Smooth muscle cell (in vitro differentiated cells): ENCODE measurements around the gene RNF144B. TPM values are rescaled to one million over a fixed set of nuclear protein-coding genes. Genes with fewer than 3 reads are reported as not detected.

Experiments
- DNase-seq: peaks from one replicate; lab custom pipeline; 2025; ENCODE audit not compliant: unreplicated experiment; lab: John Stamatoyannopoulos, UW
- H2AFZ ChIP-seq: fragments of 200-600 bp; sonication (generic); 2 replicates; pipeline ENCODE4 v1.6.0; 2016; ENCODE audit warnings: antibody characterized with exemption, low read depth, mild to moderate bottlenecking
- H3F3A ChIP-seq: fragments of 200-600 bp; sonication (generic); 2 replicates; pipeline ENCODE4 v1.6.0; 2017; ENCODE audit warnings: antibody characterized with exemption, low read depth
- H3K27ac ChIP-seq: fragments of 200-600 bp; sonication (generic); 2 replicates; pipeline ENCODE4 v1.5.1; 2016; ENCODE audit warnings: low read depth, mild to moderate bottlenecking
- H3K27me3 ChIP-seq: fragments of 200-600 bp; sonication (generic); 2 replicates; pipeline ENCODE4 v1.6.1; 2016; ENCODE audit warnings: low read depth, mild to moderate bottlenecking
- H3K36me3 ChIP-seq: fragments of 200-600 bp; sonication (generic); 2 replicates; pipeline ENCODE4 v1.5.1; 2016; ENCODE audit warnings: low read depth
- H3K4me1 ChIP-seq: fragments of 200-600 bp; sonication (generic); 2 replicates; pipeline ENCODE4 v1.5.1; 2016; ENCODE audit warnings: low read depth
- H3K4me2 ChIP-seq: fragments of 200-600 bp; sonication (generic); 2 replicates; pipeline ENCODE4 v1.6.0; 2016; ENCODE audit warnings: mild to moderate bottlenecking
- H3K4me3 ChIP-seq: fragments of 200-600 bp; sonication (generic); 2 replicates; pipeline ENCODE4 v1.5.1; 2016; ENCODE audit warnings: mild to moderate bottlenecking
- H3K79me2 ChIP-seq: fragments of 200-600 bp; sonication (generic); 2 replicates; pipeline ENCODE4 v1.6.0; 2016; ENCODE audit warnings: low read depth, mild to moderate bottlenecking
- H3K9ac ChIP-seq: fragments of 200-600 bp; sonication (generic); 2 replicates; pipeline ENCODE4 v1.6.0; 2016; ENCODE audit warnings: low read depth
- H3K9me3 ChIP-seq: fragments of 200-600 bp; sonication (generic); replicated peaks from 2 replicates; pipeline ENCODE4 v1.5.1; 2016; ENCODE audit warnings: low read depth
- H4K20me1 ChIP-seq: fragments of 200-600 bp; sonication (generic); 2 replicates; pipeline ENCODE4 v1.6.0; 2016; ENCODE audit warnings: low read depth
- WGBS: methylation state at CpG from one replicate; pipeline ENCODE4 v1.1.7; 2016; ENCODE audit warnings: low lambda C conversion rate; 5-methylcytosine and 5-hydroxymethylcytosine counted together
- polyA plus RNA-seq: library from polyadenylated mRNA; unstranded; fragments of >200 nt; fragmentation: Nextera tagmentation; extraction: Ambion mirVana; gene quantifications from 2 replicates; pipeline ENCODE4 v1.2.1, GENCODE V29; 2016
- total RNA-seq: library from RNA; depleted of rRNA; stranded (reverse); fragments of >200 nt; gene quantifications from 2 replicates; pipeline ENCODE4 v1.2.3, GENCODE V29; 2014
- TF ChIP-seq, protein P1 (sequence below): fragments of 200-600 bp; sonication (generic); IDR thresholded peaks from 2 replicates; pipeline ENCODE4 v1.5.1; 2017; ENCODE audit warnings: borderline replicate concordance, mild to moderate bottlenecking, antibody characterized with exemption; ENCODE audit not compliant: insufficient read depth, poor library complexity, severe bottlenecking

The RNF144B gene
- total and polyA plus RNA-seq, 2 experiments from 2014 or later: 3.4 to 10.9 TPM

GRCh38 chr6:18380158-18380836 is 6.9 kb upstream of the RNF144B start:
- Histone ChIP-seq H4K20me1 (no peaks in the 10 kb centered on the region), H3F3A (no peaks in the 10 kb centered on the region), H3K9me3 (no peaks in the 10 kb centered on the region), H3K4me2 (no peak overlapping the region), H3K79me2 (no peaks in the 10 kb centered on the region), H3K27ac (no peak overlapping the region), H3K9ac (no peak overlapping the region), H2AFZ (no peak overlapping the region), H3K4me3 (no peak overlapping the region), H3K27me3 (no peaks in the 10 kb centered on the region), H3K4me1 (no peaks in the 10 kb centered on the region), H3K36me3 (no peaks in the 10 kb centered on the region)
- WGBS: 85% methylated on average over 4 of the region's 4 CpGs
- no peak for DNase-seq
- TF ChIP-seq, protein P1, sequence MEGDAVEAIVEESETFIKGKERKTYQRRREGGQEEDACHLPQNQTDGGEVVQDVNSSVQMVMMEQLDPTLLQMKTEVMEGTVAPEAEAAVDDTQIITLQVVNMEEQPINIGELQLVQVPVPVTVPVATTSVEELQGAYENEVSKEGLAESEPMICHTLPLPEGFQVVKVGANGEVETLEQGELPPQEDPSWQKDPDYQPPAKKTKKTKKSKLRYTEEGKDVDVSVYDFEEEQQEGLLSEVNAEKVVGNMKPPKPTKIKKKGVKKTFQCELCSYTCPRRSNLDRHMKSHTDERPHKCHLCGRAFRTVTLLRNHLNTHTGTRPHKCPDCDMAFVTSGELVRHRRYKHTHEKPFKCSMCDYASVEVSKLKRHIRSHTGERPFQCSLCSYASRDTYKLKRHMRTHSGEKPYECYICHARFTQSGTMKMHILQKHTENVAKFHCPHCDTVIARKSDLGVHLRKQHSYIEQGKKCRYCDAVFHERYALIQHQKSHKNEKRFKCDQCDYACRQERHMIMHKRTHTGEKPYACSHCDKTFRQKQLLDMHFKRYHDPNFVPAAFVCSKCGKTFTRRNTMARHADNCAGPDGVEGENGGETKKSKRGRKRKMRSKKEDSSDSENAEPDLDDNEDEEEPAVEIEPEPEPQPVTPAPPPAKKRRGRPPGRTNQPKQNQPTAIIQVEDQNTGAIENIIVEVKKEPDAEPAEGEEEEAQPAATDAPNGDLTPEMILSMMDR: no peak

DNA sequence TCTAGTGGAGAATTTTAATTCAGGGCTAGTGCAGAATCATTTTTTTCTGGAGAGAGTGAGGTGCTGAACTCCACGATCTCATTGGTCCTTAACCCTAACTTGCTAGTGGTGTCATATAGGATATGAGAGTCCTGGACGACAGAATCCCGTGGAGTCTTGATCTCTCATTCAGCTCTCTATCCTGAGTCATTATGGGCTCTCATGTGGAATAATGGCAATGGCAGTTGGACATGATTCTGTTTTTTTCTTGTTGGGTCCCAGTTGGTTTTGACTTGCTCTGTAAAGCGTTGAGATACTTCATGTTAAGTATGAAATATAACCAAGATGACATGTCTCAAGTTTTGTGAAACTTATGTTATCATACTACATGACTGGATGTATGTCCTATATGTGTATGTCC is 6.3 kb upstream of the RNF144B start:
- no peak overlapping the region for H2AFZ ChIP-seq
- TF ChIP-seq, protein P1: no peak

GRCh38 chr6:18383441-18383840 is 3.7 kb upstream of the RNF144B start:
- H3K79me2 ChIP-seq: no peaks in the 10 kb centered on the region
- H3K4me3 ChIP-seq: no peak overlapping the region
- no peak overlapping the region for H3K9ac ChIP-seq
- no peaks in the 10 kb centered on the region for H4K20me1 ChIP-seq
- H3K9me3 ChIP-seq: no peaks in the 10 kb centered on the region
- no peaks in the 10 kb centered on the region for H3F3A ChIP-seq
- TF ChIP-seq, protein P1: no peak
- H2AFZ ChIP-seq: no peak overlapping the region
- H3K27me3 ChIP-seq: peaks cover 21% of the 10 kb centered on the region
- no peak overlapping the region for H3K27ac ChIP-seq
- H3K4me1 ChIP-seq: peaks cover 5% of the 10 kb centered on the region
- H3K36me3 ChIP-seq: no peaks in the 10 kb centered on the region
- WGBS: 83% methylated on average over 2 of the region's 2 CpGs
- no peak overlapping the region for H3K4me2 ChIP-seq
- DNase-seq: no peak

More for the DNA sequence above, 6.3 kb upstream of the RNF144B start:
- Histone ChIP-seq H3K27ac (no peak overlapping the region), H3K9ac (no peak overlapping the region), H3K4me2 (no peak overlapping the region), H3K79me2 (no peaks in the 10 kb centered on the region), H3K4me1 (no peaks in the 10 kb centered on the region), H3K4me3 (no peak overlapping the region), H3F3A (no peaks in the 10 kb centered on the region), H3K9me3 (no peaks in the 10 kb centered on the region), H4K20me1 (no peaks in the 10 kb centered on the region), H3K27me3 (no peaks in the 10 kb centered on the region), H3K36me3 (no peaks in the 10 kb centered on the region)
- no peak for DNase-seq
- 91% methylated on average over 4 of the region's 4 CpGs for WGBS

- H3K4me2 ChIP-seq: no peak overlapping the region
- H3K4me3 ChIP-seq: no peak overlapping the region
- H2AFZ ChIP-seq: no peak overlapping the region
- peaks cover 5% of the 10 kb centered on the region for H3K4me1 ChIP-seq
- H3F3A ChIP-seq: no peaks in the 10 kb centered on the region
- no peaks in the 10 kb centered on the region for H3K36me3 ChIP-seq
- whole genome bisulfite sequencing: 91% methylated on average over 4 of the region's 4 CpGs
- H3K9me3 ChIP-seq: no peaks in the 10 kb centered on the region
- DNase-seq: no peak
- peaks cover 31% of the 10 kb centered on the region for H3K27me3 ChIP-seq
- TF ChIP-seq, protein P1: no peak
- H3K27ac ChIP-seq: no peak overlapping the region
- H3K79me2 ChIP-seq: no peaks in the 10 kb centered on the region
- no peak overlapping the region for H3K9ac ChIP-seq
- H4K20me1 ChIP-seq: no peaks in the 10 kb centered on the region
These were observed 2.5 kb upstream of the RNF144B start for GRCh38 chr6:18384621-18385020.
